Stimulated activated CD8-positive, alpha-beta memory T cell treated with anti-CD3 and anti-CD28 coated beads, Interleukin-15, amount 100 ng/mL, for 4 hours (primary cell): ENCODE results near the gene KIAA1755.

Experiments used
- DNase-seq, 2 donors: peaks; one replicate each; pipeline ENCODE4 v3.0.0-alpha.2; 2020; ENCODE audit warnings: low read depth in 2 of 2

KIAA1755 gene

GRCh38 chr20:38184101-38184500 is 76.4 kb downstream of the KIAA1755 start:
- DNase-seq = no peak

- DNase-seq = no peak
Observed at GRCh38 chr20:38181971-38182370, 78.6 kb downstream of the KIAA1755 start.

- DNase-seq = no peak
Observed at GRCh38 chr20:38181207-38181801, 79.2 kb downstream of the KIAA1755 start.

- no peak for DNase-seq
Observed at GRCh38 chr20:38180781-38181180, 79.8 kb downstream of the KIAA1755 start.

GRCh38 chr20:38179846-38180245 is 80.7 kb downstream of the KIAA1755 start:
- no peak for DNase-seq

GRCh38 chr20:38178581-38178980 is 82.0 kb downstream of the KIAA1755 start:
- DNase-seq = no peak

GRCh38 chr20:38178065-38178491 is 82.5 kb downstream of the KIAA1755 start:
- DNase-seq = no peak

- DNase-seq = no peak
Observed at GRCh38 chr20:38177201-38177600, 83.3 kb downstream of the KIAA1755 start.

GRCh38 chr20:38175304-38176180 is 85.0 kb downstream of the KIAA1755 start:
- DNase-seq = no peak

- DNase-seq = no peak
Observed at GRCh38 chr20:38173237-38174156, 87.0 kb downstream of the KIAA1755 start.

GRCh38 chr20:38172408-38172807 is 88.1 kb downstream of the KIAA1755 start:
- no peak for DNase-seq

- DNase-seq = no peak
Observed at GRCh38 chr20:38171675-38172043, 88.9 kb downstream of the KIAA1755 start.

- DNase-seq = no peak
Observed at GRCh38 chr20:38170826-38171674, 89.5 kb downstream of the KIAA1755 start.

- DNase-seq = no peak
Observed at GRCh38 chr20:38170219-38170825, 90.2 kb downstream of the KIAA1755 start.

- no peak for DNase-seq
Observed at GRCh38 chr20:38169636-38170193, 90.8 kb downstream of the KIAA1755 start.

- no peak for DNase-seq
Observed at GRCh38 chr20:38168791-38169589, 91.5 kb downstream of the KIAA1755 start.

GRCh38 chr20:38167851-38168760 is 92.4 kb downstream of the KIAA1755 start:
- no peak for DNase-seq

GRCh38 chr20:38167328-38167850 is 93.1 kb downstream of the KIAA1755 start:
- DNase-seq = no peak
